ENCODE measurements around the gene ZMAT3. TPM values are rescaled to one million over a fixed set of nuclear protein-coding genes. Genes with fewer than 3 reads are reported as not detected.

ZMAT3 gene
- total RNA-seq, 1 donor from 2014 or later: 32.9 TPM

GRCh38 chr3:179027326-179027900 is 44.2 kb downstream of the ZMAT3 start:
- intact Hi-C loops (cut with micrococcal nuclease): no loop called here

DNA sequence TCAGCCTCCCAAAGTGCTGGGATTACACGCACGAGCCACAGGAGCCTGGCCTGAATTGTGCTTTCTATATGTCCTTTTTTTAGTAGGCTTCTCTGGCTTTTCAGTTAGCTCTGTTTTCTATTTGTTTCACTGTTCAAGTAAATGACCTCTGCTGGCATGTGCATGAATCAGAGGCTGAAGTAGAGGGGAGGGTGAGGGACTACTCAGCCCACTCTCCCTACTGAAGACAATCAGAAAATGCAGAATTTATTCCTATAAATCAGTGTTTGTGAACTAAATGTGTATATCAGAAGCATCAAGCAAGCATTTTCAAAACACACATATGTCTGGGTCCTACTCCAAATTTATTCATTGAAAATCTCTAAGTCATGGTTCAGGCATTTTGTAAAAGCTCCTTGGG is 45.0 kb downstream of the ZMAT3 start:
- intact Hi-C loops (cut with micrococcal nuclease): no loop called here

DNA sequence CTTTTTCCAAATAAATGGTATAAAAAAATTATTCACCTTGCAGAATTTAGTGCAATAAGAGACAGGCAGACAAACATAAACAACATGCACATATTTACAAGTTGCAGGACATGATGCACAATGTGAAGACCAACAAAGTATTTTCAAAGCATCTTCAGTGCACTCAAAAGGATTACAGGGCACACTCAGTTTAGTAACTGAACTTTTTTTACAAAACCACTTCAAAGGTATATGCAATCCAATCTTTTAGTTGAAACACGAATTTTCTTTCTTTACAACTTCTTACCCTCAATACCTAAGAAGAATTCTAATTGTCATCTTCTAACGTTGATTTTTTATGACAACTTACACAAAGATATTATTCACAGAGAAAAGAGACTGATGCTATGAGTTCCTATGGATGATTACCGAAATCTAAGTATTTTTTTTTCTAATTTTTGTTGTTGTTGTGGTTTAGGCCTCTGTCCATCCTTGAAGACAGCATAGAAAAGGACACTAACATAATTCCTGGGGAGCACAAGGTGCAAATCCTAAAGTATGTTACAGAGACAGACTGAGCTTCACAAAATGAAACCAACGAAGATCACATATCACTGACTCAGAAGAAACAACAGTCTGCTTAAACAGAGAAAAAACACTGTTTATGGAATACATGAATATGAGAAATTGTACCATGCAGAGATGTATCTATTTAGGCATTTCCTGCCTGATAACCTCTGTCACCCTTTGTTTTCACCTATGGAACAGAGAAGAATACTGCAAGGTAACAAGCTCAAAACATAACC is 50.3 kb downstream of the ZMAT3 start:
- intact Hi-C loops (cut with micrococcal nuclease): no loop called here

- intact Hi-C loops (cut with micrococcal nuclease): no loop called here
Observed at GRCh38 chr3:179020112-179020511, 51.5 kb downstream of the ZMAT3 start.

GRCh38 chr3:179018808-179019207 is 52.8 kb downstream of the ZMAT3 start:
- intact Hi-C loops (cut with micrococcal nuclease): loop anchor here (10.0 kb wide), 2 partner anchors 1586 to 1896 kb away; partner anchors contain the start of genes FXR1 and TTC14

GRCh38 chr3:179016979-179017670 is 54.5 kb downstream of the ZMAT3 start:
- intact Hi-C loops (cut with micrococcal nuclease): loop anchor here (10.0 kb wide), 2 partner anchors 1588 to 1898 kb away; partner anchors contain the start of genes FXR1 and TTC14

GRCh38 chr3:179015551-179016020 is 56.0 kb downstream of the ZMAT3 start:
- intact Hi-C loops (cut with micrococcal nuclease): loop anchor here (1.0 to 10.0 kb wide), 15 partner anchors 22 to 1899 kb away; partner anchors contain the start of genes ACTL6A, FXR1, GNB4 and TTC14

DNA sequence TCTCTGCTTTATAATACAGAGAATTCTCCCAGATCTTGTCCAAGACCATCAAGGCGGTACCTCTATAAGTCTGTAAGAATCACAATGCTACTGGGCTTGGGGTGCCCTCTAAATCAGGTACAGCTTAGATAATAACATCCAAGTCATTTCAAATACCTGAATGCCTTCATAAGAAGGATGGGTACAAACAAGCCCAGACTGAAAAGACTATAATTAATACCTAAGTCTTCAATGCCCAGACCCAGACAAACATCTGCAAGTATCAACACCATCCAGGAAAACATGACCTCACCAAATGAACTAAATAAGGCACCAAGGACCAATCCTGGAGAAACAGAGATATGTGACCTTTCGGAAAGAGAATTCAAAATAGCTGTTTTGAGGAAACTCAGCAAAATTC is 65.9 kb downstream of the ZMAT3 start:
- intact Hi-C loops (cut with micrococcal nuclease): no loop called here

GRCh38 chr3:179005213-179005612 is 66.4 kb downstream of the ZMAT3 start:
- intact Hi-C loops (cut with micrococcal nuclease): no loop called here

- intact Hi-C loops (cut with micrococcal nuclease): no loop called here
Observed at GRCh38 chr3:179000659-179001058, 71.0 kb downstream of the ZMAT3 start.

DNA sequence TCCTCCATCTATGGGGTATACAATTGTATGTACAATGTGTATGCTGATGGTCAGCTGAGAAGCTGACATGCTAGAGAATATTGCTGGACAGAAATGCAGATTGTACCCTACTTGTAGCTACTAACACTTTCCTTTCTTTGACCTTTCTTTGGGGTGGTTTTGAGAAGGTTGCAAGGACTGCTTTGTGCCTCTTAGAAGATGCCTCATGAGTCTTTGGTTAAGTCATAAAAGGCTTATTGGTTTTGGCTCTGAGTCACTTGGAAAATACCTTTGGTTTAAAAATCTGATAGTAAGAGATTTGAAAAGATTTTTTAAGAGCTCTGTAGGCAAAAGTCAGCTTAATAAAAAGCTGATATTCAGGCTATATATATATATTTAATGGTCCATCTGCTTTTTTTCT is 71.5 kb downstream of the ZMAT3 start:
- intact Hi-C loops (cut with micrococcal nuclease): no loop called here

- intact Hi-C loops (cut with micrococcal nuclease): no loop called here
Observed at GRCh38 chr3:178996399-178996798, 75.2 kb downstream of the ZMAT3 start.

DNA sequence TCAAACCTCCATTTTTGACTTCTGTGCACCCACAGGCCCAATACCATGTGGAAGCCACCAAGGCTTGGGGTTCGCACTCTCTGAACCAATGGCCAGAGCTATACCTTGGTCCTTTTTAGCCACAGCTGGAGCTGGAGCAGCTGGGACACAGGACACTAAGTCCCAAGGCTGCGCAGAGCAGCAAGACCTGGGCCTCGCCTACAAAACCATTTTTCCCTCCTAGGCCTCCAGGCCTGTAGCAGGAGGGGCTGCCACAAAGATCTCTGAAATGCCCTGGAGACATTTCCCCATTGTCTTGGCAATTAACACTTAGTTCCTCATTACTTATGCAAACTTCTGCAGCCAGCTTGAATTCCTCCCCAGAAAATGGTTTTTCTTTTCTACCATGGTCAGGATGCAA is 81.3 kb downstream of the ZMAT3 start:
- intact Hi-C loops (cut with micrococcal nuclease): no loop called here

DNA sequence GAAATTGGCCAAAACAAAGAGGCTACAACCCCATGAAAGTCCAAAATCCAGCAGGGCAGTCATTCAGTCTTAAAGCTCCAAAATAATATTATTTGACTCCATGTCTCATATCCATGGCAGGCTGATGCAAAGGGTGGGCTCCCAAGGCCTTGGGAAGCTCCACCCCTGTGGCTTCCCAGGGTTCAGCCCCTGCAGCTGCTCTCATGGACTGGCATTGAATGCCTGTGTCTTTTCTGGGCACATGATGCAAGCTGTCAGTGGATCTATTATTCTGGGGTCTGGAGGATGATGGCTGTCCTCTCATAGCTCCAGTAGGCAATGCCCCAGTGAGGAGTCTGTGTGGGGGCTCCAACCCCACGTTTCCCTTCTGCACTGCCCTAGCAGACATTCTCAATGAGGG is 81.8 kb downstream of the ZMAT3 start:
- intact Hi-C loops (cut with micrococcal nuclease): no loop called here

GRCh38 chr3:178987745-178988144 is 83.9 kb downstream of the ZMAT3 start:
- intact Hi-C loops (cut with micrococcal nuclease): no loop called here

- intact Hi-C loops (cut with micrococcal nuclease): no loop called here
Observed at GRCh38 chr3:178986456-178986855, 85.2 kb downstream of the ZMAT3 start.

GRCh38 chr3:178982137-178982536 is 89.5 kb downstream of the ZMAT3 start:
- intact Hi-C loops (cut with micrococcal nuclease): no loop called here

DNA sequence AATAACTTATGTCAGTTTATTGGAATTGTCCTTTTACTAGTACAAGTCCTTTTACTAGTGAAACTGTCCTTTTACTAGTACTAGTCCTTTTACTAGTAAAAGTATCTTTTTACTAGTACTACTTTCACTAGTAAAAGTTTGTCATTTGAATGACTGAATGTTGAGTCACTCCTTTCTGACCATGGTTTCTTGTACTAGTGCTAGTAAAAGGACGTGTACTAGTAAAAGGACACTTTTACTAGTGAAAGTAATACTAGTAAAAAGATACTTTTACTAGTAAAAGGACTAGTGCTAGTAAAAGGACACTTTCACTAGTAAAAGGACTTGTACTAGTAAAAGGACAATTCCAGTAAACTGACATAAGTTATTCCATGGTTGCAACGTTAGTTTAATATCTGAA is 96.3 kb downstream of the ZMAT3 start:
- intact Hi-C loops (cut with micrococcal nuclease): no loop called here

DNA sequence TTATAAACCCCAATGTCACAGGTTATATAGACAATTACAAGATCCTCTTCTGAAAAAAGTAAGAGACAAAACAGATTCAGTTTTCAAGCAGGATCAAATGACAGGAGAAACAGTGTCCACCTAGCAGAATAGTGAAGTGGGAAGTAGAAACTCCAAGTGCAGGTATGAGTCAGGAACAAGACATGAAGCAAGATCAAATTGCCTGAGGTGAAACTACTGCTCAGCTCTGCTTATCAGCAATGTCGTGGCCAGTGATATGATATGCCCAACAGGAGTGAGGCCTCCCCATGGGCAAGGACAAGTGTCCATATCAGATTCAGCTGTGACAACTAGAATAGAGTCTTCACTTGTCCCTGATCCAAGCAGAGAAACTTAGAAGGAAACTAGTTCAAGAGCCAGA is 100.0 kb downstream of the ZMAT3 start:
- intact Hi-C loops (cut with micrococcal nuclease): no loop called here

GRCh38 chr3:178969004-178969700 is 102.5 kb downstream of the ZMAT3 start:
- intact Hi-C loops (cut with micrococcal nuclease): no loop called here
